SK-N-MC (cell line): ENCODE data around the gene BPIFA1.

Source experiments
- DNase-seq: peaks from one replicate; pipeline ENCODE4 v3.0.0-alpha.2; 2011; ENCODE audit warnings: low read depth, low spot score
- H3K27ac ChIP-seq: fragments of 200-600 bp; sonication (generic); 2 replicates; pipeline ENCODE4 v1.5.1; 2016; ENCODE audit warnings: mixed run types
- H3K36me3 ChIP-seq: fragments of 200-600 bp; sonication (generic); 2 replicates; pipeline ENCODE4 v1.6.1; 2017; ENCODE audit warnings: antibody characterized with exemption, low read length, mixed read lengths; ENCODE audit not compliant: insufficient read depth
- H3K4me3 ChIP-seq: fragments of 200-600 bp; sonication (generic); 2 replicates; pipeline ENCODE4 v1.5.1; 2016
- H3K9ac ChIP-seq: fragments of 200-600 bp; sonication (generic); 2 replicates; pipeline ENCODE4 v1.8.0; 2017; ENCODE audit warnings: mixed run types, mixed read lengths; ENCODE audit not compliant: insufficient read length
- H3K9me3 ChIP-seq: fragments of 200-600 bp; sonication (generic); 2 replicates; pipeline ENCODE4 v1.6.1; 2017; ENCODE audit warnings: low read depth, mild to moderate bottlenecking, antibody characterized with exemption, low read length, moderate library complexity, mixed read lengths
- EZH2 ChIP-seq: fragments of 200-600 bp; sonication (generic); IDR thresholded peaks from one replicate; pipeline ENCODE4 v1.6.1; 2017; ENCODE audit warnings: antibody characterized with exemption
- FOXP2 ChIP-seq: optimal IDR thresholded peaks from 2 replicates; pipeline ENCODE3; 2011; ENCODE audit warnings: mild to moderate bottlenecking, moderate library complexity; ENCODE audit not compliant: insufficient read depth; ENCODE audit errors: extremely low read length, control extremely low read depth
- POLR2AphosphoS5 ChIP-seq: IDR thresholded peaks from 2 replicates; pipeline ENCODE4 v1.6.1; 2012; ENCODE audit warnings: mild to moderate bottlenecking, low read depth, low read length, borderline replicate concordance

The BPIFA1 gene

GRCh38 chr20:33272155-33272873, 36.5 kb downstream of the BPIFA1 start:
- Histone ChIP-seq H3K4me3 (no peak overlapping the region), H3K27ac (no peak overlapping the region), H3K36me3 (no peaks in the 10 kb centered on the region), H3K9me3 (no peaks in the 10 kb centered on the region), H3K9ac (no peak overlapping the region)
- no peak for TF ChIP-seq POLR2AphosphoS5
- TF ChIP-seq FOXP2: no peak
- DNase-seq: no peak

GRCh38 chr20:33273117-33273851, 37.5 kb downstream of the BPIFA1 start:
- TF ChIP-seq EZH2: no peak
- no peak for TF ChIP-seq POLR2AphosphoS5
- no peak for TF ChIP-seq FOXP2
- no peak overlapping the region for H3K27ac ChIP-seq
- H3K9ac ChIP-seq: no peak overlapping the region
- DNase-seq: no peak
- no peaks in the 10 kb centered on the region for H3K9me3 ChIP-seq
- no peak overlapping the region for H3K4me3 ChIP-seq
- H3K36me3 ChIP-seq: no peaks in the 10 kb centered on the region

GRCh38 chr20:33275215-33275614, 39.4 kb downstream of the BPIFA1 start:
- H3K27ac ChIP-seq: no peak overlapping the region
- no peaks in the 10 kb centered on the region for H3K9me3 ChIP-seq
- no peak overlapping the region for H3K9ac ChIP-seq
- no peak for TF ChIP-seq FOXP2
- no peak for TF ChIP-seq EZH2
- TF ChIP-seq POLR2AphosphoS5: no peak
- no peak for DNase-seq
- H3K36me3 ChIP-seq: no peaks in the 10 kb centered on the region
- no peak overlapping the region for H3K4me3 ChIP-seq

- DNase-seq: no peak
- Histone ChIP-seq H3K4me3 (no peak overlapping the region), H3K9ac (no peak overlapping the region), H3K9me3 (no peaks in the 10 kb centered on the region), H3K36me3 (no peaks in the 10 kb centered on the region), H3K27ac (no peak overlapping the region)
- TF ChIP-seq POLR2AphosphoS5 (no peak), FOXP2 (no peak), EZH2 (no peak)
These were observed 40.1 kb downstream of the BPIFA1 start for GRCh38 chr20:33275871-33276270.

- H3K9me3 ChIP-seq: no peaks in the 10 kb centered on the region
- no peaks in the 10 kb centered on the region for H3K36me3 ChIP-seq
- no peak overlapping the region for H3K9ac ChIP-seq
- H3K27ac ChIP-seq: no peak overlapping the region
- DNase-seq: no peak
- no peak for TF ChIP-seq POLR2AphosphoS5
- no peak overlapping the region for H3K4me3 ChIP-seq
These were observed 40.7 kb downstream of the BPIFA1 start for GRCh38 chr20:33276303-33277113.

- no peak for DNase-seq
- Histone ChIP-seq H3K4me3 (no peak overlapping the region), H3K27ac (no peak overlapping the region), H3K36me3 (no peaks in the 10 kb centered on the region), H3K9me3 (no peaks in the 10 kb centered on the region), H3K9ac (no peak overlapping the region)
- TF ChIP-seq EZH2: no peak
- no peak for TF ChIP-seq FOXP2
- TF ChIP-seq POLR2AphosphoS5: no peak
These were observed 42.0 kb downstream of the BPIFA1 start for GRCh38 chr20:33277471-33278441.

GRCh38 chr20:33278700-33279099, 42.9 kb downstream of the BPIFA1 start:
- Histone ChIP-seq H3K36me3 (no peaks in the 10 kb centered on the region), H3K9me3 (no peaks in the 10 kb centered on the region), H3K9ac (no peak overlapping the region), H3K27ac (no peak overlapping the region), H3K4me3 (no peak overlapping the region)
- DNase-seq: no peak
- no peak for TF ChIP-seq POLR2AphosphoS5
- TF ChIP-seq EZH2: no peak
- TF ChIP-seq FOXP2: no peak
